GM21619 (cell line): ENCODE data around the gene GRIN3A.
"Not testable (repeated sequence)": the region's sequence is repeated elsewhere in the genome, so short reads cannot be mapped to it uniquely, and the experiment has no call there.

Experiments
- ATAC-seq: cut with Tn5 transposase; IDR thresholded peaks from one replicate; pipeline ENCODE4 v1.9.1; 2021; ENCODE audit not compliant: unreplicated experiment

The GRIN3A gene

DNA sequence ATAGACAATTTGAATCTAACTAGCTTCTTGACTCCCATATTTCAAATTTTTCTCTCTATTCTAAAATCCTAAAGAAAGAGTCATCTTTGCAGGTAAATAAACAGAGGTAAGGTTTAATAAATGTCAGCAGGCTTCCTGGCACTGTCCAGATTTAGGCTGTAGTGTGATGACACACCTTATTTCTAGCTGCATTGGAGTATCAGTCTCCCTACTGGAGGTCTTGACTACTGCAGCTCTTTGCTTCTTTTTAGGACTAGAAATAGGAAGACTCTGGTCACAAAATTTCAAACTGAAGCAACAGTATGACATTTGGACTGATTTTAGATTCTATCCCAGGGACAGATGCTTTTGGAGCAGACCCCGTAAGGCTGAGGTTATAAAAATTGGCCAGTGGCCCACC is 103.0 kb downstream of the GRIN3A start:
- ATAC-seq: no peak

DNA sequence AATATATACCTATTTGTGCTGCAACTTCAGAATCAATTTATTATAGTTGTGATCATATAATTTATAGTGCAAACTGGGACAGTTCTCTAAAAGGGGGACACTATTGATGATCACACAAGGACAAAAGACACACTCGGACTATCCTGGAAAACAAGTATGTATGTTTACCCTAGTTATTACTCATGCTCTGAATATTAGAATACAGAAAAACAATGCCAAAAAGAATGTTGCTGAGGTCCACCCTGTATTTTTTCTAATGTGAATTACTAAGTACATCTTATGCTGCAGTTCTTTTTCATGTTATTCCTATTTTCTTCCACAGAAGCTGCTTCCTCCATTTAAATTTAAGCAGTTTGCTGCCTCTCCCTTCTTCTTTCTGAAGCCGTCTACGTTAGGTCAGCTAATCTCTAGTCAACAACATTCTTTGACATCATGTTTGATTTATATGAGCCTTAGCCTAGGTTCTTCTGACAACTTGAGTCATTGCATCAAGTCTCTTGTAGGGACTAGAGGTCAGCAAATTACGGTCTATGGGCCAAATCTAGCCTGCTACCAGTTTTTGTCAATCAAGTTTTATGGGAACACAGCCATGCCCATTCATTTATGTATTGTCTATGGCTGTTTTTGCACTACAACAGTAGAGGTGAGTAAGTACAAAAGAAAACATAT is 103.6 kb downstream of the GRIN3A start:
- no peak for ATAC-seq

DNA sequence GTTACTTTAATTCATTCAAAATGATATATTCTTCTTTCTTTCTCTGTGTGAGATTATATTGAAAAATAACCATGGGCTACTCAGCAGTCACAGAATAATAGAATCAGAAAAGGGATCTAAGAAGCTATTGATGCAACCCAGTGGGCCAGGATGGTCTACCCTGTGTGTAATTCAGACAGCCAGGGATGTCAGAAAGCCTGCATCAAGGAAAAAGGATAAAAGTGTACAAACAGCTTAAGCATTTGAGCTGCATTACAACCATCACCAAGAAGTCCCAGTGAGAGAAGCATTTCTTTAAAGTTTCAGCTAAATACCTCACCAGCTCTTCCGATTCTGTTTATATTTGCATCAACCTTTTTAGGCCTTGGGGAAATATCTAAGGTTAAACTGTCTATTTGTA is 105.8 kb downstream of the GRIN3A start:
- no peak for ATAC-seq

DNA sequence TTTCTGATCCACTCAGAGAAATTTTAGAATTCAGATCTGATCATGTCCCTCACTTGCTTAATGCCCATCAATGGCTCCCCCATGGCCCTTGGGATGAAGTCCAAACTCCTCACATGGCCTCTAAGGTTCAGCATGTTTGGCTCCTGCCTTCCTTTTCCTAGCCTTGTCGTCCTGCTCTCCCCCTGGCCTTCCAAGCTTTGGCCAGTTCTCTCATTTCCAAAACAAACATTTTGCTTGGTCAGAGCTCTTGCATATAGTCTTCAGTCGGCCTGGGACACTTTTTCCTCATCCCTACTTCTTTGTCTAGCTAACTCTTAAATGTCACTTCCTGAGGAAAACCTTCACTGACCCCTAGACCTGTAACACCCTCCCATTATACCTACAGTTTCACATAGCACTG is 106.6 kb downstream of the GRIN3A start:
- no peak for ATAC-seq

DNA sequence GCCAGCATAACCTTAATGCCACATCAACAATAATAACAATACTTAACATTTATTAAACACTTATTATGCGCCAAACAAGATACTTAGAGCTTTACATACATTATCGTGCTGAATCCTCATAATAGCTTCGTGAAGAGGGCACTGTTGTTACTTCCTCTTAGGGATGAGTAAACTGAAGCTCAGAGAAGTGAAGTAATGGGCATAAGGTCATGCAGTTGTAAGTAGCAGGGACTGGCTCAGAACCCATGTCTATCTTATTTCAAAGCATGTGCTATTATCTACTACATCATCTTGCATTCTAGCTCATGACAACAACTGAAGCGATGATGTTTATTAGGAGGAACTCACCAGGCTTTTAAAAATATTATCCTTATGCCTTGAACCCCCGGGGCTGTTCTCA is 108.8 kb downstream of the GRIN3A start:
- ATAC-seq: no peak

DNA sequence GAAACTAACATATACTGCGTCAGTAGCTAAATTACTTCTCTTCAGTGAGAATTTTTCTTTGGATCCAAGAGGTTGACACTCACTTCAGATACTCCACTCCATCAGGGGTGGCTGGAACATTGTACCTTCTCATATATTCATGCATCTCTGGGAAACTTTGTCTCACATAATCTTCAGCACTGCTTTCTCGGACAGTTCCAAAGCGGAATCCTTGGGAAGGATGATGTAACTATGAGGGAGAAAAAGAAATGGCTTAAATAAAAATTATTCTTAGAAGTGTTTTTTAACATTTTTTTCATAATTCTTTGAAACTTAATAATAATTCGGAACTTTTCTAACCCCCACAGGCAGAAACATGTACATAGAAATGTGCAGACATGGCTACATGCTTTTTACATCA is 110.3 kb downstream of the GRIN3A start:
- no peak for ATAC-seq

DNA sequence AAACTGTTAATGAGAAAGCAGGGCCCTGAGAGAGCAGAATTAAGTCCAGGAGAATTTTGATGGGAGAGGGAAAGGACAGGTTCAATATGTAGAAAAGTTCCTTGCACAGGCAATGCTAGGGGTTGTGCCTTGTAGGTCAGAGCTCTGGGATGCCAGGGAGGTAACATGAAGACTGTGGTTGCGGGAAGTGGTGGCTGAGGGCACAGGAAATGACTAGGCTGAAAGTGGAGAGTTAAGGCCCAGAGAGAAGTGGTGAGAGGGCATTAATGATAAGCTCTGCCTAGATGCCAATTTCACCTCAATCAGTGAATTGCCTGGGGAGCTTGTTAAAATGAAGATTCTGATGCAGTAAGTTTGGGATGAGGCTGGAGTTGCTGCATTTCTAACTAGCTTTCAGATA is 112.2 kb downstream of the GRIN3A start:
- no peak for ATAC-seq

DNA sequence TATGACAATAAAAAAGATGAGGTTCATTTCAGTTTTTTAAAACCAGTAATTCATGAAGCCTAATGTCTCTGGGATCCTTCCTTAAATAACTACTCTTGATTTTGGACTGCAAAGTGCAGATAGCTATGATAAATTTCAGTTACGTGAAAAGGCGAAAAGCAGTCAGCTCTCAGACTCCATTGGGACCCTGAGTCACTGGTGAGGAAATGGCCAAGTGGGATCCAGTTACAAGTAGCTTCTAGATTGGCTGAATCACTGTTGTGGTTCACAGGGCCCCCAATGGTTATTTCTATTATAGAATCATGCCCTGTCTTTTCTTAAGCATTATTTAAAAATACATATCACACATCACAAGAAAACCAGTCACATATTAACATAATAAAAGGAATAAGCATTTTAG is 112.6 kb downstream of the GRIN3A start:
- no peak for ATAC-seq

DNA sequence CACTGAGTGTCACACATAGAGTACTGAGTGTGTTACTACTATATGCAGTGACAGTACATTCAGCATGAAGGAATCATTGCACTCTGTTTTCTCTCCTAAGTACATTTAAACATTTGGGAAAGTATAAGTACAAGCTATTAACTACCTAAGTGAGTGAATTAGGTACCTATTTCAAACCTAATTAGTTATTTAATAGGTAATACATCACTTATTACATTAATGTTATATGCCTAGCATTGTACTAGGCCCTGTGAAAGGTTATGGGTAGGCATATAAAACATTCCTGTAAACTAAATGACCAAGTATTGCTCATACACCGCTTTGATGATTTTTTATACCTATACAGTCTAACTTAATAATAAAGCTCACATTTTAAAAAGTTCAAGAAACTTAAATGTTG is 118.0 kb downstream of the GRIN3A start:
- no peak for ATAC-seq

DNA sequence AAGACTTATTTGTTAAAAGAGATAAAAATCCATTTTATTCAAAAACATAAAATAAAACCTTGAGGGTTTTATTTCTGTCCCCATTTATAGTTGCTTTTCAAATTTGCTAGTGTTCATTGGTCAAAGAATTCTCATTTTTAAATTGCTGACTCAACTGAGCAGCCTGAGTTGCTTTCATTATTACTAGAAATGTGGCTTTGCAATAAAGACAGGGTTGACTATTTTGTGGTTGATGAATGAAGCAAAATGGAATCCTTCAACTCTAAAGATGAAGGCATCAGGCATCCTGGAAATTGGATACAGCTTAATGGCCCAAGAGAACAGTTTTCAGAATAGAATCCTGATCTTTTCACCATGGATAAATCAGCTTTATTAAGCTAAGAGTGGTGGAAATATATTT is 119.7 kb downstream of the GRIN3A start:
- ATAC-seq: peak; percentile 72

DNA sequence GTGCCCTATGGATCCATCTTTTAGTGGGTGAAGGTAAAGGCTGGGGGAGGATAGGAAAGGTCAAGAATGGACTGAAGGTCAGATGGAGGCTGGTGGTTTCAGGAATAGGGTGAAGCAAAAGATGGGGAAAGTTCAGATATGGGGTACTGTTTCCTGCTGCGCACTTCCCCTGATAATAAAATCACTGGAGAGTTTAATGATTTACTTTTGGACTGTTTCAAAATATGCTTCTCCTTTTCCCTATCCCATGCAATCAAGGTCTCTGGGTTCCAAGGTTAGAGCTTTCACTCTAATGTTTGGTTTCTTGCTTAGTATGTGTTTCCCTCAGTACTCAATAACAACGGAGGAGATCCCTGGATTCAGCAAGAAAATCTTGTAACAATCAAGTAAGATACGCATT is 132.9 kb downstream of the GRIN3A start:
- no peak for ATAC-seq

DNA sequence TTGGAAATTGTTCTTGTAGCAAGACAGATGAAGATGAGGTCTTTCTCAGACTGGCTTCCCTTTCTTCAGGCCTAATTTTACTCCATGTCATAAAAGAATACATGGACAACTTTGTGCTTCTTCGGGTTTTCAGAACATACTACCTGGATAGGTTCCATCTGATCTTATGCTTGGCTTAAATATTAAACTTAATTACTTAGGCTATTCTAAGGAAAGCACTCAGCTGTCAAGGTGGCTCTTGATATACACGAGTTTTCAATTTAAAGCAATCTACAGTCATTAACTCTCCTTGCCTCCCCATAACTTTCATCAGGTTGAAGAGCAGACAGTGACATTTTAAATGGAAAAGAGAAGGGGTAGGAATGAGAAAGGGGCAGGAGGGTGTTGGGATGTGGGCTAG is 134.2 kb downstream of the GRIN3A start:
- no peak for ATAC-seq

DNA sequence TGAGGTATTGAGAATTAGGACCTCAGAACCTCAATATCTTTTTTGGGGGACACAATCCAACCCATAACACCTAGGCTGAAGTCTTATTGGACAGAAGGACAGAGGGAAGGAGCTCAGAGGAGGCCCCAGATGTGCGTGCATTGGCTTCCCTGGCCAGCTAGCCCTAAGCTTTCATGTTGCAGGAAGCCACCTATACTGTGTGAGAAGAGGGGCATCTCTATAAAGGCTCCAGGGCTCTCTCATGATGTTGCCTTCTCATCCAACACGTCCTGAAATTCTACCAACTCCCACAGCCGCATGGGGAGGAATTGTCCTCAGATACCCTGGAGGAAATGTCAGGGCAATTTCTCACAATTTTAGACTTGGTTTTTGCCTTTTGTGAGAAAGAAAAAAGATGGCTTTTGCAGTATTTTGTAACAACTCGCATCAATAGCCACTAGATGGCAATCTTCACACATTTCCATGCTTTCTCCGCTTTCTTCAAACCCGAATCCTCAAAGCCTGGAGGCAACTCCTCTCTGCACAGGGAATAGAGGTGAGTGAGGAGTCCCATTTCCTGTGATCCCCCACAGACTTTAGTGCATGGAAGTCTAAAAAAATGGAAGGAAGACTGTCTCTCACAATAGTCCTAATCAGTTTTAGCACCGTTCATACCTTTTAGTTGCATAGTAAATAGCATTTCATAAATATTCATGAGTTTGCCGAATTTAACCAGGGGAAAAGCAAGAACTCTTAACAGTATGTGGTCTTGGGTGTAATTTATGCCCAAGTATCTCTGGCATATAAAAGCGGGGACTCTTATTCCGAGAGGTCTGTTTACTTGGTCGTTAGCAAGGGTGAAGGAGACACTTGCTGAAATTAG is 136.3 kb downstream of the GRIN3A start:
- ATAC-seq: no peak

DNA sequence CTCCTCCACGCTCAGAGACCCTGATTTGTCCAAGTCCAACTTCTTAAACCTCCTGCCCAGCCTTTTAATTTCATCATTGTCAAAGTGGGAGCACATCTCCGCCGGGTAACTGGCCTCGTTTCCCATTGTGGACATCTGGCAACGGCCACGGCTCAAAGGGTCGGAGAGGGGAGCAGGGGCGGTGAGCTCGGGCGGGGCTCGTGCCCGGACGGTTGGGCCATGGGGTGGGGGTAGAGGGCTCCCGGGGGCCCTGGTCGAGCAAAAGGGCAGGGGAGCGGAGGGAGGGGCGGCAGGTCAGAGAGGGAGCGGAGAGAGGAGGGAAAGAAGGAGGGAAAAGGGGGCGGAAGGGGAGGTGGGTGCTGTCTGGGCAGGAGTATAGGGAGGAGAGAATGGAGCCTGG is 143.7 kb downstream of the GRIN3A start, which contains the start of gene PPP3R2:
TSS of gene PPP3R2 (minus strand) at position 174 of the 400 bp plus-strand sequence. CDS start at position 126, 48 bp downstream.
- ATAC-seq: no peak

DNA sequence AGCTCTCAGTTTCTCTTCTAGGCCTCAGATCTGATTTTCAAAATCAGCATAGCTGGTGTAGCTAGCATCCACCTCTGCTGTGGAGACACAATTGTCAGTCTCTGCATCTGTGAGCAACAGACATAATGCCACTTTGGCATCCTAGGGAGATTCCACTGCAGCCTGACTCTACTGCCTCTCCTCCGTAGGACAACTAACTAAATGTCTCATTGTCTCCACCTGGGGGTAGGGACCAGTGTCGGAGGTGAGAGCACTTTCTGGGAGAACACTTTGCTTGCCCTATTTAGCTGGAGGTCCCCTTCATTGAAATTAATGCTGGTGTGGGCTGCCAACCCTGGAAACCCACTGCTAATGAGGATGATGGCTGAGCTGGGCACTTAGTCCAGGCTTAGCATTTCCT is 145.1 kb downstream of the GRIN3A start:
- no peak for ATAC-seq

DNA sequence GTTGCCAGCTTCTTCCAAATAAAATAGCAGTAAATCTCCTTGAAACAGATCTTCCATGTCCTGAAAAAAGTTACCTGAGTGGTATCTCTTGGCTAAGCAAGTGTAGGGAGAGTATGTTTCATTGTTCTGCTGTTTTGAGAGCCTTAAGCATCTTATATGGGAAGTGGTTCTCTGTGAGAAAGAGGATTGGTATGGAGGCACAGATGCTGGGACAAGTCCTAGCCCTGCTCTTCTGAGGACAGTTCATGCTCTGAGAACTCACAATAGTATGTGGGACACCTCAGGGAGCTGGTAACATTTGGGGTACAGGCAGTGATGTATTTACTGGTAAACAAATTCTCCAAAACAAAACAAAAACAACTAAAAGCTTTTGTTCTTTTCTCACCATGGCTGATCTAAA is 145.7 kb downstream of the GRIN3A start:
- ATAC-seq: no peak

DNA sequence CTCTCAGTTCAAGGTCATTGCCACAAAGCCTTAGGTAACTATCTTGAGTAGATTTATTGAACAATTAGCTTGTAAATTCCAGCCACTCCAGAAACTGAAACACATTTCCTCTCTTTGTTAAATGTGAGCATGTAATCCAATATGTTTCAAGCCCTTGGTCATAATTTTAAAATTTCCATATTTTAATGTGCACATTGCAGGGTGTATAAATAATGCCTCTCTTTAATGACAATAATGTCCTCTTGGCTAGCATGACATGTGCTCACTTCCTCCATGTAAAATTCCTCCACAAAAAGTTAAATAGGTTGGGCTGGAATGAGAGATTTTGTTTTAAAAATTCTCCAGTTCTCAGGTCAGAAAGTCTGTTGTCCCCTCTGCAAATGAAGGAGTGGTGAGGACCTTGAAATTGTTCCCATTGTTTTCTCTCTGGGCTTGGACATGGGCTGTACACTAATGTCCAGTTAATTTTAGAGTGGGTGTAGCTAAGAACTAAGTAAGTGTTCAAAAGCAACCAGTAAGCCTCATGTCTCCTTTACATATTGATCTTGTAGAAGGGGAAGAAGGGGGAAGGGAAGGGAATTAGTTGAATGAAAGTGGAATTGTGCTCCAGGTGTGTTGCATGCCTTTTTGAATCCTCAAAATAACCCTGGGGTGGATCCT is 146.5 kb downstream of the GRIN3A start:
- no peak for ATAC-seq

DNA sequence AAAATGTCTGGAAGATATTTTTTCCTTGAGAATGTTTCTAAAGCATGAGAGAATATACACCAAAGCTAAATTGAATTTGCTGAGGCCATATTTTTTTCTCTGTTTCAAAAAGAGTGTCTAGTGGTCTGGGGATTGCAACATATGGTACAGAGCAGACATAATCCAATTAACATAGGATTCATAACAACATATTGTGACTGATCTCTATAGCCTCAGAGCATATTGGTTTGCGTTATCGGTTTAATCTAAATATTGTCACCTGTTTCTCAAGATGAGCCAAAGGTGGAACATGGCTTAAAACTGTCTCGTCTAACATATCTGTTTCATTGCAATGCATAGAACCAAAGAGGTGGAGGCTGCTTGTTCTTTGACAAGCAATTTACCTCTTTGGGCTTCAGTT is 147.5 kb downstream of the GRIN3A start:
- no peak for ATAC-seq

DNA sequence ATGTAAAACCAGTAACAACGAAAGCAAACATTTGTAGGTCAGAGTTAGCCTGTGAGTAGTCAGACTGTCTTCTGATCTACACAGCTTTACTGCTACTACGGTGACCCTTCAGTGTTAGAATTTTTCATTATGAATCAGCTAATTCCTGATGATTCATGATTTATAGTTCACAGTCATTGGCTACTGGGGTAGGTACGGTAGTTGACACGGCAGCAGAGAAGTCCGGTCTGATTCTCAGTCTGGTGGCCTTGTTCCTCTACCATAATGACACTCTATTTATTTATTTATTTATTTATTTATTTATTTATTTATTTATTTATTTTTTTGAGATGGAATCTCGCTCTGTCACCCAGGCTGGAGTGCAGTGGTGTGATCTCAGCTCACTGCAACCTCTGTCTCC is 148.4 kb downstream of the GRIN3A start:
- ATAC-seq: not testable (repeated sequence)

DNA sequence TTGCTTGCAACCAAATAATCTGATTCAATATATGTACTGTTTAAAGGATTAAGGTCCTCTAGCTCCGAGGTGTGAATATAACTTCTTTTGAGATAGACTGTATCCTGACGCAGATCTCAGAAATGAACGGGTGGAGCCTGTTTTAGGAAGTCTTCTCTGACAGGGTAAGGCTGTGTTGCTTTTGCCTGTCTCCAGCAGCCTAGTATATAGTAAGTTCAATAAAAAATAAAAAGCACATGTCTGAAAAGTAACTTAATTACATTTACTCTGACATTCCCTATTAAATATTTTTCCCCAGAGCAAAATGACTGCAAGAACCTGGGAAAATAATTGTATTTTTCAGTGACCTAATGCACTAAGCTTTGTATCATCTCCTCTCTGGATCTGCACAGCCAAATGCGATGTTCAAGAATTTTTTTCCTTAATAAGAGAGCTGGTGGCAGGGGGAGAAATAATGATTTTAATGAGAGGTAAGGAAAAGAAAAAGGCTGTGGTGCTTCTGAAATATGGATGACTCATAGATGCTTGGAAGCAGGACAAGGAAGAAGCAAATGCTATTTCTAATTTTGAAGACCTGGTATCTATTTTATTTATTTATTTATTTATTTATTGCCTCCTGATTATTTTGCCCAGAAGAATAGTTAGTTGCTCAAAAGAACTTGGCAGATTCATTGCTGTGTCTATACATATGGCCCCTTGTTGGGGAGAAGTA is 151.0 kb downstream of the GRIN3A start:
- ATAC-seq: no peak

DNA sequence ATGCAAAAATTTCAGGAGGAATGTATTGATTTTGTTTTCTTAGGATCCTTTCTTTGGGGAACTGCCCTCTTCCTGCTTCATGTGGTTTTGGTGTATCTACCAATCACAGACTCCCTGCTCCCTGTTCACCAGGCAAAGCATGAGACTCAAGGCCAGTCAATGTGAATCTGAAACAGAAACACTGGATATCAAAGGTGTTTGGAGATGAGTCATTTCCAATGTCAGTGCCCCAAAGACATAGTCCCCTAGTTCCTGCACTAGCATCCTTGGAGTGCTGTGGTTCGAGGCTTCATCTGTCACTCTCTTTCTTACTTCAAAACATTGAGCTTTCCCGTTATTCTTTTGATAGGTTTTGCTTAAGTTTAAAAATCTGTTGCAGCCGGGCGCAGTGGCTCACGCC is 151.8 kb downstream of the GRIN3A start:
- peak; percentile 88 for ATAC-seq
